GM21786 (cell line): ENCODE measurements around the gene PDZD2.
"Not testable (repeated sequence)": the region's sequence is repeated elsewhere in the genome, so short reads cannot be mapped to it uniquely, and the experiment has no call there.

Source experiments
- ATAC-seq: cut with Tn5 transposase; IDR thresholded peaks from one replicate; pipeline ENCODE4 v1.9.1; 2021; ENCODE audit not compliant: unreplicated experiment

Gene PDZD2

DNA sequence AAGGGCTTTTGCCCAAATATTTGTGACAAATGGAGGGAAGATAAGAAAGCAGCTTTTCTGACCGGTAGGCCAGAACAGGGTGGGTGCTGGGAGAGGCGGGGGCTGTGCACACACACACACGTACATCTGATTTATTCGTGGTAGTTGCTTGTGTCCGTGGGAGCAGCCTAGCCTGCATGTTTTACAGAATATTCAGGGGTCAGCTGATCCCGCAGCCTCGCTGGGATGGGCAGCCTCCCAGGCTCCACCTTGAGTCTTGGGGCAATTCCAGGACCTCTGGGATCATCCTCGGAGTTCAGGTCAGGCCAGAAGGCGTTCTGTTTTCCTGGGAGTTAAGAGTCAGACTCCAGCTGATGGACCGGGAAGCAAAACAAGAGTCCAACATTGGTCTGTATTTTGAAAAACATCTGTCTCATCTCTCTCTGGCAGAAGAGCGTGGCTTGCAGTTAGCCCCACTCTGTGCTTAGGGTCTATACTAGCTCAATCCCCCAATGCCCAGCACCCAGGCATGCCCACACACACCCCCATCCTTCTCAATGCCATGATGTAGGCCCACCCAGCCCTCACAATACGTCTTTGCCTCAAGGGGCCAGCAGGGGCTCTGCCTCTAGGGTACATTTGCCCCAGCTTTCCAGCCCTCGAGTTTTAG, 324.6 kb downstream of the PDZD2 start:
- no peak for ATAC-seq

DNA sequence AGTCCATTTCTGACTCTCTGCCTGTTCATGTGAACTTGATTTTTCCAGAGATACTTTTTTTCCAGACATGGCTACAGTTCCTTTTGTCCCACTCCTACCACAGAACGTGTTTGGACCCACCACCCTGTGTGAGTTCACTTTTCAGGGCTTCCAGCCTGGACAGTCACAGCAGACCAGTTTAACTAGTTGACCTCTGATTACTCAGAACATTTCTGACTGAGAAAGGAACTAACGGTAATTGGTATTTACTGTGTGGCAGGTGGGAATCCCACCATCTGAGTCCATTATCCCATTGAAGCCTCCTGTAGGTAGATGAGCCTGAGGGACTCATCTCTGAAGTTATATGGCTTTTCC, 325.1 kb downstream of the PDZD2 start:
- ATAC-seq, result no peak

DNA sequence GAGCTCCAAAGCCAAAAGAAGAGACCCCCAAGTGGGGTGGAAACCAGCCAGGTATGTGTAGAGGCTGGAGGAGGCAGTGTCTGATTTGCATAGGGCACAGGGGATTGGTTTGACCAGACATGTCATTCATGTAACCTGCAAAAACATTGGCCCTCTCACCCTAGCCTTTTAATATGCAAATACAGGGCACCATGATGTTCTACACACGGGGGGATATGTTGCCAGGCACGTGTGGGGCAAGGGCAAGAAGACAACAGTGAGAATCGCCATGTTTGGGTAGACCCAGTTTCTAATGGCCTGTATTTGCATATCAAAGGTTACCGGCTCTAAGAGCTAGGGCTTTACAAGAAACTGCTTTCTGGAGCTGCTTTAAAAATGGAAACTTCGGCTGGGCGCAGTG, 326.3 kb downstream of the PDZD2 start:
- ATAC-seq, result no peak

DNA sequence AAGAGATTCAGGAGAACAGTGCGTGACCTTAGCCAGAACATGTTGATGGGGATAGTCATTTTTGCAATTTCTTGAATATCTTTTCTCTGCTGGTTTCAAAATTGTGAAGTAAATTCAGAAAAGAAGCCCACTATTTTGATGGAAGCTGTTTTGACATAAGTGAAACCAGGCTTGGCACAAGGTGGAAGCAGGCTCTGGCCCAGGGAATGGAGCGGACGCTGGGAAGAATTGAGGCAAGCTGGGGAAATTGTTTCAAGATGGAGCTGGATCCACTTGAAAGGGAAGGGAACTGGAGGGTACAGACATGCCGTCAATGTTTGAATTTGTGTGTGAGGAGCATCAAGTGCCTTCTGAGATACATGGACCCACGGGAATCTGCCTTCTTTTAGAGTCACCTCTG, 328.0 kb downstream of the PDZD2 start:
- no peak for ATAC-seq

DNA sequence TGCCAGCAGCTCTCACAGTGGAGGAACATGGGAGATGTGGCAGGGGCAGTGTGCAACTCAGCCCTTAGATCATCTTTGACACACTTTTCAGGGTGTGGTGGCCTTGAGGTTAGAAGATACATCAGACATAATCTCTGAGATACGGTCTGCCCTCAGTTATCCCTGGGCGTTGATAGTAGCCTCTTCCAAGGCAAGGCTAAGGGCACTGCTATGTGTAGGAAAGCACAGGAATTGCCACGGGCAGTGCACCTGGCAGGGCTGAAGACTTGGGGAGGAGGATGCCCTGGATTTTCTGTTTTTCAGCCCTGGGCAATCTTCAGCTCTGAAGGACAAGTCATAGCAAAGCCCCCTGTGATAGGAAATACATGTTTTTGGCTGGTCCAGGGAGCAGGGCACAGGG, 328.5 kb downstream of the PDZD2 start:
- ATAC-seq, result no peak

DNA sequence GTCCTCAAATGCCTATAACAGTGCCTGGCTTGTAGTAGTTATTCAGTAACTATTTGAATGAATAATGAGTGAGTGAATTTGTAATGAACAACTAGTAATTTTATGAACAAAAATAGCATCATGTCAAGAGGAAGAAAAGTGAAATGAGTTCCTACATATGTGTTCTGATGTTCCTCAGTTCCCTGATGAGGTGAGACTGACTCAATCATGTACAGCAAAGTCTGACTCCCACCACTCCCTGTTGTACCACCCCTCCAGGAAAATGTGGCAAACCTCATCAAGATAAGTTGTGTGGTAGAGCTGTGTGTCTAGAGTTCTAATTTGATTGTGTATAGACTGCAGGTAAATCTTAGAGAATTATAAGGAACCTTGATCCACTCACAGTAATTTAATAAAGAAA, 333.6 kb downstream of the PDZD2 start:
- no peak for ATAC-seq

DNA sequence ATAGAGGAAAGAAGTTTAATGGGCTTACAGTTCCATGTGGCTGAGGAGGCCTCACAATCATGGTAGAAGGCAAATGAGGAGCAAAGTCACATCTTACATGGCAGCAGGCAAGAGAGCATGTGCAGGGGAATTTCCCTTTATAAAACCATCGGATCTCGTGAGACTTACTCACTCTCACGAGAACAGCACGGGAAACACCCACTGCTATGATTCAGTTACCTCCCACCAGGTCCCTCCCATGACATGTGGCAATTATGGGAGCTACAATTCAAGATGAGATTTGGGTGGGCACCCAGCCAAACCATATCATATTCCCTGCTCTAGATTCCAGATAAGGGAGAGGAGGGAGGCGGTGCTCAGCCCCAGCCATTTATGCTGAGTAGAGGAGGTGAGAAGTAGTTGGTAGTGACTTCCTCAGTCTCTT, 336.3 kb downstream of the PDZD2 start:
- not testable (repeated sequence) for ATAC-seq

DNA sequence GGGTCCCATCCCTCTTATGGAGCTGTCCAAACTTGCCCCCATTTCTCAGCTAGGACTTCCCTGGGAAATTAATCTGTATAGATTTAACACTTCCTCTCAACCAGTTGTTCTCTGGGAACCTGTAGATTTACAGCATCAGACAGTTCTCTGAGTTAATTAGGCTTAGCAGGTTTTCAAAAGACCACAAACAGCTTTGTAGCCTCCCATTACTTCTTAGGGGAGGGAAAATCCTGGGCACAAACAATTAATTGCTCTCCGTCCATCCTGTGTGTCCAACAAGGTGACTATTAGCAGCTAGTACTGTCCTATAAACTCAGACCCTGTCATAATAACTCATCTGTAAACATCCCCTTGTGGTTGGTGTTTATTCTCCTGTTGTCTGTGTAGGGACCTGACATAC, 337.2 kb downstream of the PDZD2 start:
- no peak for ATAC-seq

DNA sequence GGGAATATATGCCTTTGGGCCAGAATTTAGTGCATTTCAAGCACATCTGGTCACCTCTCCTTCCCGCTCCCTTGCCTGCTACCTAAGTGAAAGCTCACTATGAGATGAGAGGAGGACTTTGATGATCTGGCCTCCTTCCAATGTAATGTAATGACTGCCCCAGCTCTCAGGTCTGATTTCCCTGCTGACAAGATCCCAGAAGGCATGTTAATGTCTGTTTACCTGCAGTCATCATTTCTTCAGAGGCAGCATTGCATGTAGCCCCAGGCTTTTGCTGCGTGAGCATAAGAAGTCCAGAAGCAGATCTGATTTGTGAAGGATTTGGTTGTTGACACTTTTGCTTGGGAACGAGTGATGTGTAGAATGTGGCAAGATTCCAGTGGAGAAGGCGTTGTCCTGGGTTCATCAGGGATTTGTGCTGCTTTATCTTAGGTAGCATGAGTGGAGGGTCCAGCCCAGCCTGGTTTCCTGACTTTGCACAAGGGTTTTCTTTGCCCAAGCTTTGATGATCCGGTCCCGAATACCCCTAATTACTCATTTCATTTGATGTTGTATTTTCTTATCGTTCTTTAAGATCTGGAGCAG, 342.5 kb downstream of the PDZD2 start:
- ATAC-seq, result no peak

DNA sequence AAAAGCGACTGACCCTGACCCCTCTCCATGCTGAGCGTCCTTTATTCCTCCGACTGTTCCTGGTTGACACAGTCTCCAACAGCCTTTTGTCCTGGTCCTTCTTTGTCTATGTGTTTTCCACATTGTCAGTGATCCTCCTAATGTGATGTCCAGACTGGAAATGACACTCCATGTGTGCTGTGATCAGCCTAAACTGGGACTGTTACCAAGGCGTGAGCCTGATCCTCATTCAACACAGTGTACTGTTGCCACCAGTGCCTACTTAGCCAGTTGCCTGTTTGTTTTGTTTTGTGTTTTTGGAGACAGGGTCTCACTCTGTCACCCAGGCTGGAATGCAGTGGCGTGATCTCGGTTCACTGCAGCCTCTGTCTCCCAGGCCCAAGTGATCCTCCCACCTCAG, 343.1 kb downstream of the PDZD2 start:
- ATAC-seq, result no peak

DNA sequence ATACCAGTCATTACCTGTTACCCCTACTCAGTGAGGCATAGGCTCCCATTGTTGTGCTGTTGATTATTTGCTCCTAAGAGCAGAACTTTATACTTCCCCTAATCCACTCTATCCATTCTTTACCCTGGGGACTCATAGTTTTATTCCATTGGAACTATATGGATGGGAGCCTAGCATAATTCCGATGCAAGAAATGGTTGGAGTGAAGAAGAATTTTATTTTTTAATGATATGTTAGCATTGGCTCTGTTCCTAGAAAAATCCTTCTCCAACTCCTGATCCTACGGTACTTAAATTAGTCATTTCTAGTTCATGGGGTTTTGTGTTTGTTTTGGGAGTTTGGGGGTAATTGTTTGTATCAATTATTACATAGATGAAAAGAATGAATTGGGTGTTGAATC, 343.7 kb downstream of the PDZD2 start:
- no peak for ATAC-seq

DNA sequence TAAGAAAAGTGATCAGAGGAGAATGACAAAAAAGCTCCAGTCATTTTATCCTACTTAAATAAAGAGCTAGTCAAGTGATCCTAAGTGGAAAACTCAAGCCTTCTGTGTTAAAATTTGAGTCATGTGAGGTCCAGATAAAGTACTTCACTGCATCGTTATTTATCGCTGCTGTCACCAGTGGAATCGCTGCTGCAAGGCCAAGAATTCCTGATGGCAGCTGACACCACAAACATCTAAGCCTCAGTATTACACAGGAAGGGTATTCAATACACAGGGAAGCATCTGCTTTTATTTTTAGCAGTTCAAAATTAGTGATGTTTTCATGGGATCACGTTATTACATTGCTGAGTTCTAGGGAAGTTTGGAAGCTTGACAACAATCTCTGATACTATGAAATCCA, 344.9 kb downstream of the PDZD2 start:
- ATAC-seq, result no peak

DNA sequence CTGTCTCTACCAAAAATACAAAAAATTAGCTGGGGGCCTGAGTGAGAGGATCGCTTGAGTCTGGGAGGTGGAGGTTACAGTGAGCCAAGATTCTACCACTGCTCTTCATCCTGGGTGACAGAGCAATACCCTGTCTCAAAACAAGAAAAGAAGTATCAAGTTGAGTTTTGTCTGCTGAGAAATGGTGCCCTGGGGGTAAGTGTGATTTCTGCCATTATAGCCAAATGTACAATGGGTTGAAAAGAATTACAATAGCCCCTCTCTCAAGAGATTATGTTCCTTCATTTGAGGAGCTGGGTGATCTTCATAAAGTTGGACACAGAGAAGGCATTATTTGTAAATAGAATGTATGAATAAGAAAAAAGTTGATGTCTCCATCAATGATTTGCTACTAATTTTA, 345.8 kb downstream of the PDZD2 start:
- no peak for ATAC-seq

DNA sequence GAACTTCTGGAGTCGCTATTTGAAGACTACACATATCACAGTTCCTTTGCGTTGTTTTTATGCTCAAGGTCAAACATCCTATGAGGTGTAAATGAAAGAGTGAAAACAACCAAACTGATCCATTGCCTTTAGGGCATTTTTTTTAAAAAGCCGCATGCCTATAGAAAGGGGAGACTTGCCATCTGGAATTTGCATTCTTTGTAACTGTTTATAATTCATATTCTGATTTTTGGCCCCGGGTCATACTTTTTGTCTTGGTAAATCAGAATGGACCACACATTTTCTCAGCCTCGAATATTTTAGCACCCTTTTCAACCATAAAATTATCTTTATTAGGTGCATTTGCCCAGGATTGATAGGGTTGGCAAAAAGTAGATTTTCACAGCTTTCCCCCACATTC, 347.2 kb downstream of the PDZD2 start:
- no peak for ATAC-seq

DNA sequence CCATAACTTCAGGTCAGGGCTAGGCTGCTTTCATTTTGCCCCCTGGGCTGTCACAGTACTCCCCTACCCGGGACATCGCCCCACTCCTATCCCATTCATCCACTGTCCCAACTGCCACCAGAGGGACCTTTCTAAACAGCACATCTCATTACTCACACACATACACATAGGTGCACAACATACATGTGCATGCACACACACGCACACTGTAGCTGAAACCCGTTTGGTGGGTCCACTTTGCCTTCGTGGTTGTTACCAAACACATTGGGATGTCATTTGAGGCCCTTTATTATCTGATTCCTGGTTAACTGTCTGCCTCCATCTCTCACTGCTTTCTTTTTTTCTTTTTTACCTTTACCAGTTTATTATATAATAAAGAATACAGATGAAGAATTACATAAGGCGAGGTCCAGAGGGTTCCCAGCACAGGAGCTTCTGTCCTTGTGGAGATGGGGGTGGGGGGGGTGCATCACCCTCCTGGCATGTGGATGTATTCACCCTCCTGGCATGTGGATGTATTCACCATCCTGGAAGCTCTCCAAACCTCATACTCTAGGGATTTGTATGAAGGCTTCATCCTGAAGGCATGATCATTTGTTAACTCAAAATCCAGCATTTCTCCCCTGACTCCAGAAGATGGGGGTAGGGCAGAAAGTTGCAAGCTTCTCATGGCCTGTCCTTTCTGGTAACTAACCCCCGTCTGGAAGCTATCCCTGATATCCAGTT, 349.2 kb downstream of the PDZD2 start:
- ATAC-seq, result no peak

DNA sequence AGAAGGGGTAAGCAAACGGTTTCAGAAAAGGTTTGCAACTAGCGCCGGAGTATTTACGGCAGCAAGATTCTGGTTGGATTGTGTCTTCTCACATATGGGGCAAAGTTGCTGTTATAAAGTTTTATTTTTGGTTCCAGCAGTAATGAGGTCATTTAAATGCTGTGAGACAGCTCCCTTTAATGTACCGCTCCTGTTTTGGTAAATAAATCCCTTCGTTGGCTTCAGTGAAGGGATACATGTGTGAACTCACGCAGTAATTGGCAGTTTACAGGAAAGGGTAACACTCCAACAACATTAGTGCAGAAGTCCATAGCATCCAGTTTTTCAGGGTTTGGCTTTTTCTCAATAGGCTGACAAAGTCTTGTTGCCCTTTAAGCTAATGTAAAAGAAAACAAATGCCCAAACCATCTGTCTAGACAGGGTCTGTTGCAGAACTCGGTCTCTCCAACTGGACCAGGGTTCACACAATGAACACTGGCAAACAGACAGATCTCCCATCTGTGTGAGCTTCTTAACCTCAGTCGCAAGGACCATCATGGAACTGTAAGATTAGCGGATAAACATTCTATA, 351.2 kb downstream of the PDZD2 start:
- ATAC-seq, result no peak

DNA sequence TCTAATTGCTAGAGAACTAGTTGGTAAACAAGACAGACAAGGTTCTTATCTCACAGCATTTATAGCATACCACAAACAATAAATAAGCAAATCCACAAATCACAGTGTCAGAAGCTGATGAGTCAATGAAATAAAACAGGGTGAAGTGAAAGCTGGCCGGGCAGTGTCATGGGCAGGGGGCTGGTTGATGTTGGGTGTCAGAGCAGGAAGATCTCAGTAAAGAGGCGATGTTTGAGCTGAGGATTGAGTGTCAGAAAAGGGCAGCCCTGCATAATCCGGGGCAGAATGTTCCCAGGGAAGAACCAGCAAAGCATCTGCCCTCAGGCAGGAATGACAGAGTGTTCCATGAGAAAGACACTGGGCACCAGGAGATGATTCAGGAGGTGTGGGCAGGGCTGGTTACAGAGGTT, 351.8 kb downstream of the PDZD2 start:
- no peak for ATAC-seq

DNA sequence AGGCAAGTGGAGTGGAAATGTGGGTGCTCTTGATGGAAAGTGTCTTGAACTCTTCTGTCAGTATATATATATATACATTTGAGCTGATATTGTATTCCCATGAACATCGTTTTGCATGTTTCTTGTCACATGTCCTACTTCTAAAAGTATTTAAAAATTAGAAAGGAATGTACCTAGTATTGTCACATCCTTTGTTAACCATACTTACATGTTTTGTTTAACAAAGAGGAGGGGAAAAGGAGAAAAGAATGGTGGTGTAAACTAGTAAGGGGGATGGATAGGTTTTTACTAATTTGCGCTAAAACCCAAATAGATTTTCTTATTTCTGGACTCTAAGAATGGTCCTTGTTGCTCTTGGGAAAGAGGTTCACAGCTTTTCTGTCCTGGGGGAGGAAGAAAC, 353.4 kb downstream of the PDZD2 start:
- ATAC-seq, result no peak

DNA sequence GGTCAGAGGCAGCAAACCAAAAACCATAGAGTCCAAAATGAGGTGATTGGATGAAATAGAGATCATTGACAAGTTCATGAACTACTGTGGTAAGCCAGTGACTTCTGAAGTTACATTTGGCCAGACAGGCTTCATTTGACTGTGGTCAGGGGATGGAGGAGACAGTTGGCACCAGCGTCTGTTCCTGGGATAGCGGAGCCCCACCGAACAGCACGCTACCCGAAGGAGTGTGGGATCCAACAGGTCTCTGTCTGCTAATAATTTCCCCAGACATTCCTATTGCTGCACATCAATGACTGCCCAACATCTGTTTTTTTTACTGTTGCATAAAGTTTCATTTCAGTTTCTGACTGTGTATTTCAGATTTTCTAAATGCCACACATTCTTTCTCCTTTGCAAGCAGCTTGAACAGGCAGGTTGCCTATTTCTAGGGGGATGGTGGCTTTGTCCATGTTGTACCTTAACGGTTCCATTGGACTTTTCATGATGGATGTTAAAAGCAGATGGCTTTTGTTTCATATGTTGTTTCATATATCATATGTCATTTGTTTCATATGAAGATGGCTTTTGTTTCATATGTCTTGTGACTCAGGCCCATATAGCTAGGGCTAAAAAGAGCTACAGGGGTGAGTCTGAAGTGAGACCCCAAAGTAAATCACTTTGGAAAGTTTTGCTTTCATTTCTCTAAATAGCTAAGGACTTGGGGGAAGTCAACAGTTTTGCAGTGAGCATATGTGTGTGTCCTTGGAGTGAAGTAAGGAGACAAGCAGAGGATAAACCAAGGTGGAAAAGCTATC, 354.4 kb downstream of the PDZD2 start:
- ATAC-seq, result peak; percentile 44

DNA sequence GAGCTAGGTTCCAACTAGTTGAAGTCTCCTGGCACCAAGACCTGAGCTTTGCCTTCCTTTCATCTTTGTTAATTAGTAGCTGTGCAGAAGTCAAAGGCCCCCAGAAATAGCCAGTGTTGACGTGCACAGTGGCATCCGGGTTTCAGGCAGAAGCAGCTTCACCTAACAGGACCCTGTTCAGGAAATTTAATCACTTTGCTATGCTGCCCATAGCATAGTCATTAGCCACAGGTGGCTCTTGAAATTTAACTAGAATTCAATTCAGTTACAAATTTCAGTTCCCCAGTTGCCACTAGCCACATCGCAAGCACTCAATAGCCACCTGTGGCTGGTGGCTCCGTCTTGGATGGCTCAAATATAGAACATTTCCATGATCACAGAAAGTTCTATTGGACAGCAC, 356.1 kb downstream of the PDZD2 start:
- ATAC-seq, result peak; percentile 80

DNA sequence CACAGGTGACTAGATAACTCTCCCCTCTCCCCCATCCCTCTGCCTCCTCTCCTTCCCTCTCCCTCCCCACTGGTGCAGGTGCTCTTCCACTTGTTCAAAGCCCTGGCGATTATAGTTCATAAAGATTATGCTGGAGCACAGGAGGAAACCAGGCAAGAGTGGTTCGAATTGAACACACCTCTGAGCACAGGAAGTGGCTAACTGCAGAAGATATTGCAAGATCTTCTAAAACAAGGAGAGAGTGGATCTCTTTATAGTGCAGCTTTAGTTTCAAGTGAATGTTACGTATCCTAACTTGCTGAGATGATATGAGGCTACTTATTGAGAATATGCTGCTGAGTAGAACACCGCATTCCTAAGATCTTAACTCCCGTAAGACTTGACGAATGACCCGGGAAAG, 356.8 kb downstream of the PDZD2 start:
- no peak for ATAC-seq

DNA sequence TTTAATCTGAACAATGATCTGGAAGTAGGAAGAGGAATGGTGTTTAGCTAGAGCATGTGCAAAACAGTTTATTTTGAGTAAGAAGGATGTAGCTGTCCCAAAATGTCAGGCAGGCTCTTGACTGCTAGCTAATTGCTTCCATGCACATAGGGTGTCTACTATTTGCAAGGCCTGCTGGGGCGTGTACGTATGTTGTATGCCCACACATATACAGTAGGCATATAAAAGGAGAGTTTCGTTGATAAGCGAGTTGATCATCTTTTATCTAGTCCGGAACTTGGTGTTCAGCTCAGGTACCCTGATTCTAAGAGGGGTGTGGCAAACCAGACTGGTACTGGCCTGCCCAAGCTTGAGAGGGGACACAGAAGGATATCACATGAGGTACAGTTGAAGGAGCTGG, 358.0 kb downstream of the PDZD2 start:
- ATAC-seq, result no peak
